GM18520 (cell line): ENCODE data around the gene PPFIA4.

Experiments
- ATAC-seq: cut with Tn5 transposase; IDR thresholded peaks from one replicate; pipeline ENCODE4 v1.9.1; 2021; ENCODE audit not compliant: unreplicated experiment

PPFIA4 gene

DNA sequence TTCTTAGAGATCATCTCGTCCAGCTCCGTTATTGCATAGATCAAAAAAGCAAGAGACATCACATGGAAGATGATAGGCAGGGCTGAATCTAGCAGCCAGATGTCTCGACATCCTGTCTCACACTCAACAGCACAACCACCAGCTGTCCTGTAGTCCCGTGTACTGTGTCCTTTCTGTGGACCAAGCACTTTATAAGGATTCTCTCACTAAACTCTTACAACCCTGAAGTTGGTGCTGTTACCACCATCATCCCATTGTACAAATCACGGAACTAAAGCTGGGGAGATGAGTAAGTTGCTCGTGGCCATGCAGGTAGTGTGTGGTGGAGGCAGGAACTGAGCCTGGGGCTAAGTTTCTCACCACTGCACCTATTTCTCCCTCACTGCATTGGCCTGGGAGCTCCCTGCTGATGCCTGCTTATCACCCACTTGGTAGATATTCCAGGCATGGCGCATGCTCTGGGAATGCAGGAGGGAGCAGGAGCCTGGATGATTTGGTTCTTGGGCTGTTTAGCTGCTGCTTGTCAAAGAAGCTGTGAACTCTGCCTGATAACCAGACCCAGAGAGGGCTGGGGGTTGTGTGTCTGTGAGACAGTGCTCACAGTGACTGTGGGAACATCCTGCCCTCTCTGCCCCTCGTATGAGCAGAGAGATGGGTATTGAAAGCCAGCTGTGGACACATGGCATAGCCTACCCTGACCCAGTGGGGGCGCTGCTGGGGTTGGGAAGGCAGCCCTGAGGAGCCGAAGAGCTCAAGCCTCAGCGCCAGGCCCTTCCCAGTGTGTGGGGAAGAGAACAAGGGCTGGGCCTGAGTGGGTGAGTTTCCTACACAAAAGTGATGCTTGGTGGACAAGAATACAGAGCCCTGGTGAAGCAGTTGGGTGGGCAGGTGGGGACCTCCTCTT, 13.6 kb downstream of the PPFIA4 start:
- no peak for ATAC-seq

DNA sequence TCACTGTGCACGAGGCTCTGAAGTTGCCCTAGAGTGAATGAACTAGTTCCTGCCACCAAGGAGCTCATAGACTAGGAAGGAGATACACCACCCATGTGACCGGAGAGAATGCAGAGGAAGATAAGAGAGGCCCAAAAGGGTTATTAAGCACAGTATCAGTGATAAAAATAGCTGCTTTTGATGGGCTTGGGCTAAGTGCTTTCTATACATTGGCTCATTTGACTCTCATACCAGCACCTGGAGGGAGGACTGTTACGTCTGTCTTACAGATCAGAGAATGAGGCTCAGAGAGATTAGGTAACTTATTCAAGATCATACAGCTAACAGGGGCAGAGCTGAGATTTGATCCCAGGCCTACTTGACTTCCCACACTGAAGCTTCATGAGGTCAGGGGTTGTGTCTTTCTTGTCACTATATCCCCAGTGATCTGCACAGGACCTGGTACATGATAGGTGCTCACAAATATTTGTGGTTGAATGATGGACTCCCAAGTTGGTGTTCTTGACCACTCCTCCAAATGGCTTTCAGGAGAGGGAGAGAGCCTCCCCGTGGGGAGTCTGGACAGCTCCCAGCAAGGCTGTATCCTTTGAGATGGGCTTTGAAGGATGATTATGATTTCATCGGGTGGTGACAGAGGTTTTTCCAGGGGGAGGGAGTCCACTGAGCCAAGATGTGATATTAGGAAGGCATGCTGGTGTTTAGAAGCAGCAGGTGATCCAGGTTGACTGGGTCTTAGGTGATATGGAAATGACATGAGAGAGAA, 14.4 kb downstream of the PPFIA4 start:
- no peak for ATAC-seq

DNA sequence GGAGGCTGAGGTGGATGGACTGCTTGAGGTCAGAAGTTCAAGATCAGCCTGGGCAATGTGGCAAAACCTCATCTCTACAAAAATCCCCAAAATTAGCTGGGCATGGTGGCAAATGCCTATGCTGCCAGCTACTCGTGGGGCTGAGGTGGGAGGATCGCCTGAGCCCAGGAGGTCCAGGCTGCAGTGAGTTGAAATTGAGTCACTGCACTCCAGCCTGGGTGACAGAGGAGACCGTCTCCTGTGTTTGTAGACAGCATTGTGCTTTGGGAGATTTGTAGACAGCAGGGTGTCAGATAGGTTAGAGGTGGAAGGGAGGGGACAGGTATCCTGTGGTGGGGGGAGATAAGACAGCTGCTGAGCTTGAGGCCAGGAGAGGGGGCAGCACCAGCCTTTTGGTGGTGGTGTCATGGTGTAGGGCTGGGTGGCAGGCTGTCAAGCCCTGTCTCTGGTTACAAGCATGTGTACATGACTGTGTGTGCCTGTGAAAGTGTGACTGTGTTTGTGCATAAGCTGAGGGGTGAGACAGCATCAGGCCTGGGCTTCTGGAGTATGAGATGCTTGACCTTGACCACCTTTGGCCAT, 15.2 kb downstream of the PPFIA4 start:
- no peak for ATAC-seq

DNA sequence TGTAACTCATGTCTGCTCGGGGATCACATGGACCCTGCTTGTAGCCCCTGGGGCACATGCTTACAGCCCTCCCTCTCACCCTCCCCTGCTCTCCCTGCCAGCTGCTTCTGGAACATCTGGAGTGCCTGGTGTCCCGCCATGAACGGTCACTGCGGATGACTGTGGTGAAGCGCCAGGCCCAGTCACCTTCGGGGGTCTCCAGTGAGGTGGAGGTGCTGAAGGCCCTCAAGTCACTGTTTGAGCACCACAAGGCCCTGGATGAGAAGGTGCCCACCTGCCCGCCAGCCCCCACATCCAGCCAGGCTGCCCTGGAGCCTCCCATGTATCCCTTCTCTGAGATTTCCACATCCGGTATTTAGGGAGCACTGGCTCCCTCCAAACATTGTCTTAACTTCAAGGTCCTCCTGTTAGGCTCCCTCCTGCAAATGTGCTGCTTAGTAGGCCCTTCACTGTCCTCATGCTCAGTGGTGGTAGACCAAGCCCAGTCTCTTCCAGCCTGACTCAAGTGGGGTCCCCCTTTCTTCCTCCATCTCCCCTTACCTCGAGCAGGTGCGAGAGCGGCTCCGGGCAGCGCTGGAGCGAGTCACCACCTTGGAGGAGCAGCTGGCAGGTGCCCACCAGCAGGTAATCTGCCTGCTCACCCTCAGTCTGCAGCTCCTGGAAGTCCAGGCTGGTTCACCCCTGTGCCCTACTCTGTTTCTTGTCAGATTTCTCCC, 17.7 kb downstream of the PPFIA4 start:
- ATAC-seq = no peak

DNA sequence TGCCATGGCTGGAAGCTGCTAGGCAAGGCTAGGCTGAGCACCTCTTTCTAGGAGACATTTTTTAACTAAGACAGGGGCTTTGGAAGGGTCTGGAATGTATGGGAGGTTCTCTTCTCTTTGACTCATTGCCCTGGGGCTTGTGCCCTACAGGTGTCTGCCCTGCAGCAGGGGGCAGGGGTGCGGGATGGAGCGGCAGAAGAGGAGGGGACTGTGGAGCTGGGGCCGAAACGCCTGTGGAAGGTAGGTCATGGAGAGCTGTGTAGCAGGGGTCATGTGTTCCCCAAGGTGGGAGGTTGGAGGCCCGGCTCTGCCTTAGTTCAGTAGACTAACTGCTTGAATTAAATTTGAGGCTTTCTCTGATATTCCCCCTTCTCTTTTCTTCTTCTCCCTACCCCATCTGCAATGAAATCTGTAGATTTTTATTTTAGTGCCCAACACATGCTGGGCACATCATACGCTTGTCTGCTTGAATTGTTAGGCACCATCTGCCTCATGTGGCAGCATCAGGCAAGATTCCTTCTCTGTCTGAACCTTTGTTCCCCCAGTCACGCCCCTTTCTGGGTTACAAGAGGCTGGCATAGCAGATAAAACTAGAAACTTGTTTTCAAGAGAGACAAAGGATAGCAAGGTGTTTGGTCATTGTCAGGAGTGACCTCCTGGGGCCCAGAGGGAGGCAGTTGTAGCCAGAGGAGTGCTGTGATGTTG, 18.4 kb downstream of the PPFIA4 start:
- ATAC-seq = no peak

DNA sequence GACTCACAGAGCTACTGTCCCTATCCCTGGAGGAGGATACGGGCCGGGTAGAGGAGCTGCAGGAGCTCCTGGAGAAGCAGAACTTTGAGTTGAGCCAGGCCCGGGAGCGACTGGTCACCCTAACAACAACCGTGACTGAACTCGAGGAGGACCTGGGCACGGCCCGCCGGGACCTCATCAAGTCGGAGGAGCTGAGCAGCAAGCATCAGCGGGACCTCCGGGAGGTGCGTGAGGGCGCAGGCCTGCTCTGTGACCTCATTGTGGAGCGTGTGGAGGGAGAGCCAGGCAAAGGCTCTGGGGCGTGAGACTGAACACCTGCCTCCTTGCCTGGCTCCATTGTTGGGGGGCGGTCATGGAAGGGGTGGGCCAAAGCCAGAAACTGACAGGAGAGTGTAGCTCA, 19.0 kb downstream of the PPFIA4 start:
- ATAC-seq = no peak

DNA sequence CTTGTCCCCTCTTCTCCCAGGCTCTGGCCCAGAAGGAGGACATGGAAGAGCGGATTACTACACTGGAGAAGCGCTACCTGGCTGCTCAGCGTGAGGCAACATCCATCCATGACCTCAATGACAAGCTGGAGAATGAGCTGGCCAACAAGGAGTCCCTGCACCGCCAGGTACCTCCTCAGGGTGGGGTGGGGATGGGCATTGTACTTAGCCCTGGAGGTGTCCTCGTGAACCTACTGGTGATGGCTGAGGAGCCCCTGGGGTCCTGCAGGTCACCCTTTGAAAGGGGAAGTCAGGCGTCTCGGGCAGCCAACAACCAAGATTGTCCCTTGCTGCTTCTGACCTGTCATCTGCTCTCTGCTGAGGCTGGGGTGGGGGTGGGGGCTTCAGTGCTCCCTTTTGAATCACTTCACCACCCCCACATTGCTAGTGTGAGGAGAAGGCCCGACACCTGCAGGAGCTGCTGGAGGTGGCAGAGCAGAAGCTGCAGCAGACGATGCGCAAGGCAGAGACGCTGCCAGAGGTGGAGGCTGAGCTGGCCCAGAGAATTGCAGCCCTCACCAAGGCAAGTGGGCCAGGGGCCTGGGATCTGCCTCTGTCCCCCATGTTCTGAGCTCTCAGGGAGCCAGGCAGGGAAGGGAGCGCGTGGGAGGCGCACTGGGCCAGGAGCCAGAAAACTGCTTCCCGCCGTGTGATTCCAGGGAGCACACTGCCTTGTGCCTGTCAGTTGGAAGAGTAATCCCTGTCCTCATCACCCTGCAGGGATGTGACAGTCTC, 19.7 kb downstream of the PPFIA4 start:
- ATAC-seq = no peak

DNA sequence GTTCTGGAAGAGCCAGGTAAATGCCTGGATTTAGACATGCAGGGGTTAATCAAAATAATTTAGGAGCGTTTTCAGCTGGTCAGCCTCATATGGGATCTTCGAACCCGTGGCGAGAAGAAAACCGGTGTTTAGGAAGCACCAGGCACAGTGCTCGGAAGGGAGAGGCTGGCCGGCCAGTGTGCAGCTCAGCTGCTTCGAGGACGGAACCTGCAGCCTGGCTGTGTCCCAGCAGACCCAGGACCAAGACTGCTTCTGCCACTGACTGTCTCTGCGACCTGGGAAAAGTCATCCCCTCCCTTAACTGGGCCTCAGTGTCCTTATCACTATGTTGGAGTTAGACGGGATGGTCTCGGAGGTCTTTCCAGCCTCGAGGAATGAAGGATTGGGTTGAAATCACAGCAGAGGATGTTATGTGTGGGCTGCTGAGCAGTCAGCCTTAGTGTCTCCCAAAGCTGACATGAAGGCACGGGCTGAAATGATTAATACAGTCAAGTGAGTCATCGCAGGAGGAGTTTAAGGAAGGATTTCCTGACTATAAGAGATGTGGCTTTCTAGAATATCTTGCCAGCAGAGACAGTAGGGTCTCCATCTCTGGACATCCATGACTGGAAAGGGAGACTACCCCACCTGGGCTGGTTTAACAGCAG, 20.8 kb downstream of the PPFIA4 start:
- no peak for ATAC-seq

DNA sequence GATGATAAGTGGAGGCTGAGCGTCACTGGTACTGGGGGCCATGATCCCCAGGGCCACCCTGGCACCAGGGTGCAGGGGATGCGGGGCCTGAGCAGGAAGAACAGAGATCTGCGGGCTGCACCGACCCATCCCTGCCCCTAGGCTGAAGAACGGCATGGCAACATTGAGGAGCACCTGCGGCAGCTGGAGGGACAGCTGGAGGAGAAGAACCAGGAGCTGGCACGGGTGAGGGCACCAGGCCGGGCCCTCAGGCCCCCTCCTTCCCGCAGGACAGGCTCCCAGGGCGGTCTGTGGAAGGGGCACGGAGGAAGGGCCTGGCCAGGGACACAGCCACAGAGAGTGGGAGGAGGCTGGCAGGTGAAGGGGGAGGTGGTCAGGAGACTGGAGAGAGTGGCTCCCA, 21.8 kb downstream of the PPFIA4 start:
- ATAC-seq = no peak

DNA sequence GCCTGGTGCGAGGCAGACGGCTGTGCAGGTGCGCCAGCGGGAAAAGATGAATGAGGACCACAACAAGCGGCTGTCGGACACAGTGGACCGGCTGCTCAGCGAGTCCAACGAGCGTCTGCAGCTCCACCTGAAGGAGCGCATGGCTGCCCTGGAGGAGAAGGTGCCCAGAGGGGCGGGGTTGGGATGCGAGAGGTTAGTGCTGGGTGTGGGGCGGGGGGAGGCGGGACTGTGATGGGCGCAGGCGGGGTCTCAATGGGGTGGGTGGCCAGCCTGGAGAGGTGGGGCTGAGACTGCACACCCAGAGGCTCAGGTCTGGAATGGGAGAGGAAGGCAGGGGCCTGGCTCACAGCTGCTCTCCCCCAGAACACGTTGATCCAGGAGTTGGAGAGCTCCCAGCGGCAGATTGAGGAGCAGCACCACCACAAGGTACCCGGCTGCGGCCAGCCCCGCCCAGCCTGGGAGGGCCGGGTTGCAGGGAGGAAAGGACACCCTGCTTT, 22.3 kb downstream of the PPFIA4 start:
- ATAC-seq = no peak

DNA sequence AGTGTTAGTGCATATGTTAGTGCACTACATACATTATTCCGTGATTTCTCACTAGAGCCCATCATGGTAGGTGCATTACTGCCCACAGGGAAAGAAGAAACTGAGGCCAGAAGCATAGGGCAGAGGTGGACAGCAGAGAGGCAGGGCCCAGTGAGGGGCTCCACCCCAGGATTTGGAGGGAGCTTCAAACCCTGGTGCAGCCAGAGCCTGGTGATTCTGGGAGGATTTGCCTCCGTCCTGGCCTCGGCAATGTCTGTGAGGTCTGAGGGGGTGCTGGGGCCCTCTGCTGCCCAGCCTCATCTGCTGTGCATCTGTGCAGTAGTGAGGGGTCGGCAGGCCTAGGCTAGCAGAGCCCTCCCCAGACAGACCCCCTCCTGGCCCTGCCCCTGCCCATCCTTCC, 22.8 kb downstream of the PPFIA4 start:
- no peak for ATAC-seq

DNA sequence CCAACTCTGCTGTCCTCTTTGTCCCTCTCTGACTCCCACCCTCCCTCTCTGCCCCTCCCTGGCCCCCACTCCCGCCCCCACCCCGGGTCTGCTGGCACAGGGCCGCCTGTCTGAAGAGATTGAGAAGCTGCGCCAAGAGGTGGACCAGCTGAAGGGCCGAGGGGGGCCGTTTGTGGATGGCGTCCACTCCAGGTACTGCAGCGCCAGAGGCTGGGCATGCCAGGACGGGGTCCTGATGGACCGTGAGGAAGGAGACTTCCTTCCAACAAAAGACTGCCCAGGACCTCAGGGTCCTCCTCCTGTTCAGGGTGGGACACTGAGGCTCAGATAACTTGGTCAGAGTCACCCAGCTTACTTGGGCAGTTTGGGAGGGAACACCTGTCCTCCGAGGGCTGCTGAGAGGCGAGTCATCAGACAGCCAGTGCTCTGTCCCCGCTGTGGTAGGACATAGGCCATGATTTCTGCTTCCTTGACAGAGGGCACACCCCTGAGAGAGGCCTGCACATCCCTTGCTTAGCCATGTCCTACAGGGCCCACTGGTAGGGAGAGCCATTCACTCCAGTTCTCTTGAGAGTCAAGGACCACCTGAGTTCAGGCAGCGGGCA, 23.4 kb downstream of the PPFIA4 start:
- no peak for ATAC-seq

DNA sequence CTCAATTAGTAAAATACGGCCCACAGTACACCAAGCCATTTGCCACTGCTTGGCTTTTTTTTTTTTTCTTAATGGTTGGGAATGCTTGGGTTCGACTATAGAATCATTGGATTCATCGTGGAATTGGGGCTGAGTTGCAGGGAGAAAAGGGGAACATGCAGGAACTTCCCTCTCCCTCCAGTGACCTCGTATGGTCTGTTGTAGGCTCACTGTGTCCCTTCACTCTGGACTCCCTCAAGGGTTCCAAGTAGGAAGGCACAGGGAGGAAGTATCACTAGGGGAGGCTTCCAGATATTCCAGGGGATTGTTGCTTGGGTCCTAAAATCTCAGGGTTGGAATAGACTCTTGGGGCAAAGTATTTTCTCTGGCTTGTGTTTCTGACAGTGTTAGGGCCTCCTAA, 24.5 kb downstream of the PPFIA4 start:
- no peak for ATAC-seq

DNA sequence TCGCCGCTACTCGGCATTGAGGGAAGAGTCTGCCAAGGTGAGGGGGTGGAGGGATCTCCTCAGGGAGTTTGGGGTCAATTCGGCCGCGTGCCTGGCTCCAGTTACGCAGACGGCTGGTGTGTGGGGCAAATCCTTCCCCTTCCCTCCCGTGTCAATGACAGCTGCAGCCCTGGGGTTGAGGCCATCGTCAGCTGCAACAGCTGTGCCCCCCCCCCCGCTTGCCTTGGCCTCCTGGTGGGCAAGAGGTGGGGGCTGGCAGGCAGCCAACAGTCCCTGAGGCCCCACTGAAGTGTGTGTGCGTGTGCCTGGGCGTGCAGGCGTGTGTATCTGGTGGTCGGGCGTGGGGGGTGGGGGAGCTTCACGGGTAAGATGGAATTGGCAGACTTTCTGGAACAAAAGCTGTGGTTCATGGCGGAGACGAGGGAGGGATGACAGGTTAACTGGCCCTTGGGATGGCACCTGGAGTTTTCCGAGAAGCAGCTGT, 25.6 kb downstream of the PPFIA4 start:
- no peak for ATAC-seq

DNA sequence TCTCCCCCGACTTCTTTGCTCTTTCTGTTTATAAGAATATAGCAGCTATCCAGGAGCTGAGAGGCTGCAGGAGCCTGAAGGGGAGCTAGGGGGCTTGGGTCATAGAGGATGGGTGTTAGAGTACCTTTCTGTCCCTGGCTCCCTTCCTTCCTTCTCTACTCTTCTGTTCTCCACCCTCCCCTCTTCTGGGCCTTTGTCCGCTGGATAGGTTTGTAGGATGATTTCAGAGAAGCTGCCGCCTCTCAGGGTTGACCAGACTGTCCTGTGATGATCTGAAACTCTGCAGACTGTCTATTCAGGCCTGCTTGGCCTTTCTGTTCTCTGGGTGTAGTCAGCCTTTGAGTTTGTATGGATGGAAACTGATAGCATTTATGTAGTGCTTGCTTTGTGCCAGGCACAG, 26.3 kb downstream of the PPFIA4 start:
- ATAC-seq = no peak

DNA sequence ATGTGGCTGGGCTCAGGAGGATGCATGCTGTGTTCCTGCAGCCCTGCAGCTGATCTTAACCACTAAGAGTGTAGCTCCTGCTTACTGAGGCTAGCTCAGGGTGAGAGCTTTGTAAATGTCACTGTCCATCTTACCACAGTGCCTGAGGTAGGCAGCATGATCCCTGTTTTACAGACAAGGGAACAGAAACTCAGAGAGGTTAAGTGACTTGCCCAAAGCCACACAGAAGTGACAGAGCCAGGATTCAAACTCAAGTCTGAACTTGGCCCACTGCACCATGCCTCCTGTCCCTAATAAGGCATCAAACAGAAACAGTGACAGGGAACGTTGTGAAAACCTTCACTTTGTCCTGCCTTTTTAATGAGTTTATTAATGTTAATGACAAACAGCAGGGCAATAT, 27.9 kb downstream of the PPFIA4 start:
- ATAC-seq = no peak

DNA sequence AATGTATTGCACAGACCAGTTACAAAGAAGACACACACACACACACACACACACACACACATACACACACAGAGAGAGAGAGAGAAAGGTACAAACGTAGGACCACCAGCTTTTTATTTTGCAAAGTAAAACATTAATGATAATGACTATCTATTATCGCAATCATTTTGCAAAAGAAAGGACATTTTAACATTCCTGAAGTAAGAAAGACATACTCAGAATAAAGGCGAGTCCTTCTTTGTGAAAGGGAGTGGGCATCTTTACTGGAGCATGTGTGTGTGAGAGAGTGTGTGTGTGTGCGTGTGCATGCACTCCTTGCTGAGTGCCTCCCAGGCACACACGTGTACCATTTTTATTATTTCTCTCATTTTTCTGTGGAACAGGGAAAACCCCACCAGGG, 28.4 kb downstream of the PPFIA4 start:
- no peak for ATAC-seq

DNA sequence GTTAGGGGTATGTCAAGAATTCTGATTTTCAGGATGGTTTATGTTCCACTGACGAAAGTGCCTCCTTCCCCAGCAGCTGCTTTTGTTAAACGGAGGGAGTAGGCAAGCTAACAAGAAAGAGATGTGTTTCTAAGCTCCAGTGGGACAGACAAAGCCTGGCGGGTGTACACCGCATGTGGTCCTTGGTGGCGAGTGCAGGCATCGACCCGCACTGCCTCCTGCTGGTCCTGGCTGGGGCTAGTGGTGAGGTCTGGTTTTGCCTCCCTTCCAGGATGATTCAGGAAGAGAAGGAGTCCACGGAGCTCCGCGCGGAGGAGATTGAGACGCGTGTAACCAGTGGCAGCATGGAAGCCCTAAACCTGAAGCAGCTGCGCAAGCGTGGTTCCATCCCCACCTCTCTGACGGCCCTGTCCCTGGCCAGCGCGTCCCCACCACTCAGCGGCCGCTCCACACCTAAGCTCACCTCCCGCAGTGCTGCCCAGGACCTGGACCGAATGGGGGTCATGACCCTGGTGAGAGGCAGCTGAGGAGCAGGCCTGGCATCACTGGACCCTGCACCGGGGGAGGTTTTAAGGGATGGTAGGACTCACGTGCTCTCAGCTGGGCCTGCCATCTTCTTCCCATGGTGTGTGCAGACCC, 29.0 kb downstream of the PPFIA4 start:
- ATAC-seq = no peak
